NCI-H524 treated with DMSO at 0.1 percent for 48 hours (cell line): ENCODE results near the gene KIF19.
"Not testable (repeated sequence)": the region's sequence is repeated elsewhere in the genome, so short reads cannot be mapped to it uniquely, and the experiment has no call there.

Experiments
- DNase-seq: peaks from one replicate; lab custom pipeline; 2025; lab: John Stamatoyannopoulos, UW

Gene KIF19

GRCh38 chr17:74325743-74326379 is at the start of gene KIF19:
KIF19 (plus strand) TSS chr17:74326226; CDS start chr17:74326350, 124 bp downstream.
- DNase-seq, result no peak

- no peak for DNase-seq
These were observed 49.5 kb upstream of the KIF19 start for GRCh38 chr17:74276541-74277009.

GRCh38 chr17:74277935-74278334 is 48.1 kb upstream of the KIF19 start:
- DNase-seq, result no peak

- not testable (repeated sequence) for DNase-seq
These were observed 46.4 kb upstream of the KIF19 start for GRCh38 chr17:74279617-74280016.

GRCh38 chr17:74280093-74280513 is 45.9 kb upstream of the KIF19 start:
- no peak for DNase-seq

- DNase-seq, result no peak
These were observed 44.2 kb upstream of the KIF19 start for GRCh38 chr17:74281799-74282198.

- DNase-seq, result not testable (repeated sequence)
These were observed 43.8 kb upstream of the KIF19 start for GRCh38 chr17:74282274-74282586.

GRCh38 chr17:74282587-74283370 is 43.2 kb upstream of the KIF19 start:
- no peak for DNase-seq

GRCh38 chr17:74283371-74283673 is 42.7 kb upstream of the KIF19 start:
- no peak for DNase-seq

- DNase-seq, result no peak
These were observed 38.9 kb upstream of the KIF19 start for GRCh38 chr17:74287031-74287602.

GRCh38 chr17:74288785-74289184 is 37.2 kb upstream of the KIF19 start:
- no peak for DNase-seq

- DNase-seq, result no peak
These were observed 36.3 kb upstream of the KIF19 start for GRCh38 chr17:74289688-74290087.

- no peak for DNase-seq
These were observed 35.7 kb upstream of the KIF19 start for GRCh38 chr17:74290340-74290739.

GRCh38 chr17:74292495-74292894 is 33.5 kb upstream of the KIF19 start:
- no peak for DNase-seq

GRCh38 chr17:74295625-74296547 is 30.1 kb upstream of the KIF19 start:
- no peak for DNase-seq

- peak; percentile 51 for DNase-seq
These were observed 29.5 kb upstream of the KIF19 start for GRCh38 chr17:74296548-74296936.

GRCh38 chr17:74297941-74298340 is 28.1 kb upstream of the KIF19 start:
- DNase-seq, result no peak

GRCh38 chr17:74298778-74299177 is 27.2 kb upstream of the KIF19 start:
- DNase-seq, result no peak

- DNase-seq, result no peak
These were observed 26.6 kb upstream of the KIF19 start for GRCh38 chr17:74299226-74300009.

GRCh38 chr17:74303305-74303704 is 22.7 kb upstream of the KIF19 start:
- DNase-seq, result peak; percentile 68

GRCh38 chr17:74304184-74304583 is 21.8 kb upstream of the KIF19 start:
- no peak for DNase-seq
